NCI-H2081 (cell line): ENCODE measurements around the gene TRPM4.

Experiments used
- DNase-seq, 2 experiments: peaks; one replicate each; lab custom pipeline; 2025; lab: John Stamatoyannopoulos, UW

TRPM4 gene

DNA sequence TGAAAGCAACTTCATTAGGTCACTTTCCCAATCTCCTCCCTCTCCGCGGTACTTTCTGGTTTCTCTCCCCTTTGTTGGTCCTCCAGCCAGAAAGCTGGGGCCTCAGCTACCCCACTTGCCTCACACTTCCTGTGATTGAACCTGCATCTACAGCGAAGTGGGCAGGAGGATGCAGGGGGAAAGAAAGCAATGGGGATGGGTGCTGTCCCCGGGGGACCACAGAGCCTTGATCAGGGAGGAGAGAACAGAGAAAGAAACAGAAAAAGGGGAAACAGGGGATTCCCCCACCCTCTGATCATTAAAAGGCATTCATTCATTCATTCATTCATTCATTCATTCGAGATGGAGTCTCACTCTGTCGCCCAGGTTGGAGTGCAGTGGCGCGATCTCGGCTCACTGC is 74.2 kb downstream of the TRPM4 start:
- no peak for DNase-seq

- no peak for DNase-seq
These were observed 75.6 kb downstream of the TRPM4 start for GRCh38 chr19:49233163-49233562.

GRCh38 chr19:49241769-49242168 is 84.2 kb downstream of the TRPM4 start:
- DNase-seq: no peak

DNA sequence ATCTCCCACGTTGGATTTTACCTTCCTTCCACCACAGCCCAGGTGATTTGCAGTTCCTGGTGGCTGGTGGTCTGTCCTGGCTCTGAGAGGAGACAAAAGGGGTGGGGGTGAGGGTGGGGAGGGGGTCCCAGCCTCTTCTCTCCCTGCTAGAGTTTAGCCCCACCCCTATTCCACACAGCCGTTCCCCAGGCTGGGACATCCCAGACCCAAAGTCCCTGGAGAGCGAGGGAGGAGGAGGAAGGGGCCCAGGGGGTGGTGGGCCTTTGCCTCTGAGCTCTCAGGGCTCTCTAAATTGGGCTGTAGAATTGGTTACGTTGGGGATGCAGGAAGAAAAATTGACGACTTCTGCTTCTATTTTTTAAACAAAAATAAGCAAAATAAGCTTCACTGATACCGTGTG is 85.5 kb downstream of the TRPM4 start:
- no peak for DNase-seq

DNA sequence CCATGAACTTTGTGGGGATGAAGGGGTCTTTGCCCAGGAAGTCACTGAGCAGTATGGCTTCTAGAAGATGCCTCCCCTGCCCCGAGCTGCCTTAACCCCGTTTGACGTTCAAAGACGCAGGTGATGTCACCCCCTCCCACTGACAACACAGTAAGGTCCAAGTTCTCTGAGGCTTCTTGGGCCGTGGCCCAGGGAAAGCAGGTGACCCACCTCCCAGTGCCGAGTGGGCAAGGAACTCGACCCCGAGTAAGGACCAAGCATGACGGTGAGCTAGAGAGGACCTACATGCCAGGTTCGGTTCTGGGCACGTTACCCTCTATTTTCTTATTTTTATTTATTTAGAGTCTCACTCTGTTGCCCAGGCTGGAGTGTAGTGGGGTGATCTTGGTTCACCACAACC is 86.1 kb downstream of the TRPM4 start:
- no peak for DNase-seq

DNA sequence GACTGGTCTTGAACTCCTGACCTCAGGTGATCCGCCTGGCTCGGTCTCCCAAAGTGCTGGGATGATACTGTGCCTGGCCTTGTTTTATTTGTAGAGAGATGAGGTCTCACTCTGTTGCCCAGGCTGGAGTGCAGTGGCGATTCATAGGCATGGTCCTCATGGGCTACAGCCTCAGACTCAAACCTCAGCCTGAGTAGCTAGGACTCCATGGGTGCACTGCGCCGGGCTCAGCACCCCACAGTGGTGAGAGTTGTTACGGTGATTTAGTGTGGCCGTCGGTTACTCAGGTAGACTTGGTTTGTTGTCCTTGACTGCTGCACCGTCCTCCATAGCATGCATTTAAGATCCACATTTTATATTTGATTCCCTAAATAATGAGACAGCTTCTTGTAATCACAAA is 86.7 kb downstream of the TRPM4 start:
- no peak for DNase-seq

- no peak for DNase-seq
These were observed 90.1 kb downstream of the TRPM4 start for GRCh38 chr19:49247676-49248075.

- no peak for DNase-seq
These were observed 92.3 kb downstream of the TRPM4 start for GRCh38 chr19:49249933-49250332.

DNA sequence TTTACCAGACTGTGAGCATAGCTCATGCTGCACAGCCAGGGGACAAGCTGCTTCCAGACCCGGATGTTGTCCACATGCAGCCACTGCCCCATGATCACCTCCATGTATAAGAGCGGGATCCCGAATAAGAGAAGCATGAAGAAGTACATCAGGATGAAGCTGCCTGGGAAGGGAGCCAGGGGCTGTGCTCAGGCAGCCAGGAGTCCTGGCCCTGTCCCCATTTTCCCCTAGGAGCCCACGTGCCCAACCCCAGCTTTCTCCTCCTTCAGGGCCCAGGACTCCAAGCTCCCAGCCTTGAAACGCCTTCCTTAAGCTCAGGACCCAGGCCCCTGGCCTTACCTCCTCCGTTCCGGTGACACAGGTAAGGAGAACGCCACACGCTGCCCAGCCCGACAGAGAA is 98.1 kb downstream of the TRPM4 start:
- no peak for DNase-seq

DNA sequence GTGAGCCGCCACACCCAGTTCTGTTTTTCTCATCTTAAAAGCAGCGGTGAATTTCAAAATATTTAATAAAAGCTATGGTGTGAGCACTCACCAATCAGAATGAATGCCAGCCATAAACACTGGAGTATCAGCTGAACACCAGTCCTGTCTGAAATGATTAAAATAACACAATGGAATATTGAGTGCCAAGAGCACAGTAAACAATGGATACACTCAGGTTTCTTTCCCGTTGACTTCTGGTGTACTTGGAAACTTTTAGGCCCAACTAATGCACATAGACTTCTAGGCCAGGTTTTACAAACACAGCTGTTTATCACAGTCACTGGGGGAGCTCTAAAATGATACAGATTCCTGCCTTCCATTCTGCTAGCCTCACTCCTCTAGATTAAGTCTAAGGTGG is 99.1 kb downstream of the TRPM4 start:
- DNase-seq: no peak
